ENCODE data around the gene B3GALNT2. TPM values are rescaled to one million over a fixed set of nuclear protein-coding genes. Genes with fewer than 3 reads are reported as not detected.

Gene B3GALNT2
- total RNA-seq, 6 donors from 2014 or later: 11.0 to 27.3 (median 22.1) TPM

GRCh38 chr1:235502601-235503402, 1.4 kb downstream of the B3GALNT2 start:
- ATAC-seq (ENCODE audit: low FRiP score in 2 of 2) (no peak), DNase-seq (no peak)
- WGBS, 2 donors: 21 to 34% methylated on average over 5 of the region's 5 CpGs
- H3K36me3 ChIP-seq: no peaks in the 10 kb centered on the region
- H3K27me3 ChIP-seq: no peaks in the 10 kb centered on the region
- no peak for TF ChIP-seq POLR2AphosphoS5 (IDR thresholded peaks at IDR 0.05)
- TF ChIP-seq EP300 (IDR thresholded peaks at IDR 0.05): no peak
- TF ChIP-seq POLR2A (IDR thresholded peaks at IDR 0.05): no peak
- TF ChIP-seq, protein P1, sequence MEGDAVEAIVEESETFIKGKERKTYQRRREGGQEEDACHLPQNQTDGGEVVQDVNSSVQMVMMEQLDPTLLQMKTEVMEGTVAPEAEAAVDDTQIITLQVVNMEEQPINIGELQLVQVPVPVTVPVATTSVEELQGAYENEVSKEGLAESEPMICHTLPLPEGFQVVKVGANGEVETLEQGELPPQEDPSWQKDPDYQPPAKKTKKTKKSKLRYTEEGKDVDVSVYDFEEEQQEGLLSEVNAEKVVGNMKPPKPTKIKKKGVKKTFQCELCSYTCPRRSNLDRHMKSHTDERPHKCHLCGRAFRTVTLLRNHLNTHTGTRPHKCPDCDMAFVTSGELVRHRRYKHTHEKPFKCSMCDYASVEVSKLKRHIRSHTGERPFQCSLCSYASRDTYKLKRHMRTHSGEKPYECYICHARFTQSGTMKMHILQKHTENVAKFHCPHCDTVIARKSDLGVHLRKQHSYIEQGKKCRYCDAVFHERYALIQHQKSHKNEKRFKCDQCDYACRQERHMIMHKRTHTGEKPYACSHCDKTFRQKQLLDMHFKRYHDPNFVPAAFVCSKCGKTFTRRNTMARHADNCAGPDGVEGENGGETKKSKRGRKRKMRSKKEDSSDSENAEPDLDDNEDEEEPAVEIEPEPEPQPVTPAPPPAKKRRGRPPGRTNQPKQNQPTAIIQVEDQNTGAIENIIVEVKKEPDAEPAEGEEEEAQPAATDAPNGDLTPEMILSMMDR (IDR thresholded peaks at IDR 0.05): no peak
- peak overlapping the region in 3 of 4 donors; percentile 67 to 92 (median 87) for H3K4me3 ChIP-seq
- no peaks in the 10 kb centered on the region for H3K9me3 ChIP-seq
- peak overlapping the region; percentile 96 to 99 (median 98) for H3K27ac ChIP-seq
- H3K4me1 ChIP-seq: peaks cover 12 to 15% (median 13%) of the 10 kb centered on the region in 4 donors

- DNase-seq (no peak), ATAC-seq (ENCODE audit: low FRiP score in 2 of 2) (no peak)
- Histone ChIP-seq H3K27me3 (no peaks in the 10 kb centered on the region), H3K27ac (no peak overlapping the region), H3K36me3 (no peaks in the 10 kb centered on the region), H3K9me3 (no peaks in the 10 kb centered on the region), H3K4me3 (no peak overlapping the region), H3K4me1 (peaks cover 11 to 15% (median 13%) of the 10 kb centered on the region in 4 donors)
- TF ChIP-seq EP300 (IDR thresholded peaks at IDR 0.05) (no peak), POLR2AphosphoS5 (IDR thresholded peaks at IDR 0.05) (no peak), POLR2A (IDR thresholded peaks at IDR 0.05) (no peak)
- TF ChIP-seq, protein P1 (IDR thresholded peaks at IDR 0.05): no peak
- 78 to 85% methylated on average over 5 of the region's 5 CpGs for WGBS, 2 donors
Measured at GRCh38 chr1:235500971-235501540, 3.2 kb downstream of the B3GALNT2 start.

DNA sequence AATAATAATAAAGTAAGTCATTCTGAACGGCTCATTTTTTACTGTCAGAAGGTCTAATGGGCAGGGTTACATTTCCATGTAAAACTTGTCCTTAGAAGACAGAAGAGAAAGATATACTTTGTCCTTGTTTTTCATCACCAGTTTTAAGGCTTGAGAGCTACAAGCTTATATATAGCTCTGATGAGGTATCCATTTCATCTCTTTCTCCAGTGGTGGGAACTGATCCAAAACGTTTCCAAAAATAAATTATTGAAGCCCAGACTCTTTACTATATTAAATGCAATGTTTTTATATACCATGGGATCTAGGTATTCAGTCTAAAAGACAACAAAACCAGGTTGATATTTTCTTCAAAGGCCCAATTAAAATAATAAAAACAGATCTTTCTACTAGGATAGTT, 8.7 kb downstream of the B3GALNT2 start:
- no peaks in the 10 kb centered on the region for H3K9me3 ChIP-seq
- DNase-seq: no peak
- no peak overlapping the region for H3K27ac ChIP-seq
- H3K4me1 ChIP-seq: no peaks in the 10 kb centered on the region
- H3K4me3 ChIP-seq: no peak overlapping the region
- H3K36me3 ChIP-seq: peaks cover 0 to 22% (median 17%) of the 10 kb centered on the region in 4 donors
- H3K27me3 ChIP-seq: no peaks in the 10 kb centered on the region
- no peak for ATAC-seq (ENCODE audit: low FRiP score in 2 of 2)
- TF ChIP-seq, protein P1 (IDR thresholded peaks at IDR 0.05): no peak
- TF ChIP-seq EP300 (IDR thresholded peaks at IDR 0.05) (no peak), POLR2A (IDR thresholded peaks at IDR 0.05) (no peak), POLR2AphosphoS5 (IDR thresholded peaks at IDR 0.05) (no peak)
- 76 to 83% methylated on average over 2 of the region's 2 CpGs for WGBS, 2 donors

GRCh38 chr1:235495030-235495429, 9.2 kb downstream of the B3GALNT2 start:
- no peak overlapping the region for H3K4me3 ChIP-seq
- H3K36me3 ChIP-seq: peaks cover 0 to 22% (median 18%) of the 10 kb centered on the region in 4 donors
- no peaks in the 10 kb centered on the region for H3K9me3 ChIP-seq
- no peak for ATAC-seq (ENCODE audit: low FRiP score in 2 of 2)
- no peaks in the 10 kb centered on the region for H3K27me3 ChIP-seq
- no peaks in the 10 kb centered on the region for H3K4me1 ChIP-seq
- TF ChIP-seq EP300 (IDR thresholded peaks at IDR 0.05) (no peak), POLR2AphosphoS5 (IDR thresholded peaks at IDR 0.05) (no peak), POLR2A (IDR thresholded peaks at IDR 0.05) (no peak)
- TF ChIP-seq, protein P1 (IDR thresholded peaks at IDR 0.05): no peak
- WGBS, 2 donors: 94 to 97% methylated on average over 5 of the region's 5 CpGs
- DNase-seq: no peak
- no peak overlapping the region for H3K27ac ChIP-seq

Measured in upper lobe of left lung (tissue), 6 donors.